ENCODE results near the gene MPZL1.

Gene MPZL1

DNA sequence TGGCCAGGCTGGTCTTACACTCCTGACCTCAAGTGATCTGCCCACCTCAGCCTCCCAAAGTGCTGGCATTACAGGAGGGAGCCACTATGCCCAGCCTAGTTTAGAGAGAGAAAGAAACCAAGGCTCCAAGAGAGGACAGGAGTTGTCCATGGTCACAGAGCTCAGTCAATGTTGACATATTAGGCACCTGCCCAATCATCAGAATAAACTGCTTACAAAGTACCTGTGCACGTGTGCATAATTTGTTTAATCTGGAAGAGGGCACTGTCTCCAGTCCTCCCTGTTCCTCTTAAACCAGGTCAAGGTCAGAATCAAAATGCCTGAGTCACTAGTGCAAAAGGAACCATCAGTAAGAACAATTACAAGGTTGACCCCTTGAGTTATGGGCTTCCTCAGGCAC is 20.3 kb upstream of the MPZL1 start:
- ChIA-PET CTCF (no interaction called here), POLR2A (ENCODE audit: low non-redundant PET) (interaction anchor here (0.6 kb wide), 1 partner anchor 126 kb away, joined by 5 read pairs; no protein-coding TSS in a partner anchor)
- no peak overlapping the region for H3K27ac ChIP-seq
- DNase-seq (ENCODE audit: low spot score) = no peak
- TF ChIP-seq, protein P1, sequence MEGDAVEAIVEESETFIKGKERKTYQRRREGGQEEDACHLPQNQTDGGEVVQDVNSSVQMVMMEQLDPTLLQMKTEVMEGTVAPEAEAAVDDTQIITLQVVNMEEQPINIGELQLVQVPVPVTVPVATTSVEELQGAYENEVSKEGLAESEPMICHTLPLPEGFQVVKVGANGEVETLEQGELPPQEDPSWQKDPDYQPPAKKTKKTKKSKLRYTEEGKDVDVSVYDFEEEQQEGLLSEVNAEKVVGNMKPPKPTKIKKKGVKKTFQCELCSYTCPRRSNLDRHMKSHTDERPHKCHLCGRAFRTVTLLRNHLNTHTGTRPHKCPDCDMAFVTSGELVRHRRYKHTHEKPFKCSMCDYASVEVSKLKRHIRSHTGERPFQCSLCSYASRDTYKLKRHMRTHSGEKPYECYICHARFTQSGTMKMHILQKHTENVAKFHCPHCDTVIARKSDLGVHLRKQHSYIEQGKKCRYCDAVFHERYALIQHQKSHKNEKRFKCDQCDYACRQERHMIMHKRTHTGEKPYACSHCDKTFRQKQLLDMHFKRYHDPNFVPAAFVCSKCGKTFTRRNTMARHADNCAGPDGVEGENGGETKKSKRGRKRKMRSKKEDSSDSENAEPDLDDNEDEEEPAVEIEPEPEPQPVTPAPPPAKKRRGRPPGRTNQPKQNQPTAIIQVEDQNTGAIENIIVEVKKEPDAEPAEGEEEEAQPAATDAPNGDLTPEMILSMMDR (conservative IDR thresholded peaks at IDR 0.05; ENCODE audit: low read depth) = no peak

DNA sequence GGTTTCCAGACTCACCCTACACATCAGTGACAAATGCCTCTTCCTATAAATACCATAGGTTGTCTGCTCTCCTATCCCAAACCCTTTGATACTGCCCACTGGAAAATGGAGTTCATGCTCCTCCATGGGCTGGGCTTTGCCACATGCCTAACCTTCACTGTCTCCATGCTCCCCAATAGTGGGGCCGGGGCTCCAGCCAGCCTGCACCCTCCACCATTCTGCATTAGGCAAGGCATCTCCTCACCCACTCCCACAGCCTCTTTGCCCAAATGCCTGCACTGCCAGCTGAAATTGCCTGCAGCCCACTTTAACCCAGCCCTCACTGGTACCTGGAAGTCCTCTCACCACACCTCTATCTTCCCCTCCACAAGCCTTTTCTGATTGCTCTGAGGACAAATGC is 18.2 kb upstream of the MPZL1 start:
- ChIA-PET CTCF (no interaction called here), POLR2A (ENCODE audit: low non-redundant PET) (no interaction called here)
- TF ChIP-seq, protein P1 (conservative IDR thresholded peaks at IDR 0.05; ENCODE audit: low read depth) = no peak
- no peak for DNase-seq (ENCODE audit: low spot score)
- H3K27ac ChIP-seq = no peak overlapping the region

DNA sequence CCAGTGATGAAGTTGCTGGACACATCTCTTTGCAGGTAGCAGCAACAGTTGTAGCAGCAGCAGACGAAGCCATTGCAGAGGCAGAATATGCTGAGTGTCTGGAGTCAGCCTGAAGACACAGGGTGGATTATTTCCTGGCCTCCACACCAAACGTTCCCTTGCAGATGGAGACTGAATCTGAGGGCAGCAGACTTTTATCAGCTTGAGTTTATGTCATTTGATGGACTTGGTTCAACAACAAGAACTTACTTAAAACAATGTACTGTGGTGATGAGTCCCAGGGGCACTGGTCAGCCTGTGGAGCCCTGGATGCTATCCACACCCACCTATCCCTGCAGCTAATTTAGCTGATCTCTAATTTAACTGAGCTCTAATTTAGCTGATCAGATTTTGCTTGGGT is 17.1 kb upstream of the MPZL1 start:
- ChIA-PET POLR2A (ENCODE audit: low non-redundant PET) (no interaction called here), CTCF (interaction anchor here (0.8 kb wide), 1 partner anchor 17 kb away, joined by 3 read pairs; no protein-coding TSS in a partner anchor)
- TF ChIP-seq, protein P1 (conservative IDR thresholded peaks at IDR 0.05; ENCODE audit: low read depth) = no peak

DNA sequence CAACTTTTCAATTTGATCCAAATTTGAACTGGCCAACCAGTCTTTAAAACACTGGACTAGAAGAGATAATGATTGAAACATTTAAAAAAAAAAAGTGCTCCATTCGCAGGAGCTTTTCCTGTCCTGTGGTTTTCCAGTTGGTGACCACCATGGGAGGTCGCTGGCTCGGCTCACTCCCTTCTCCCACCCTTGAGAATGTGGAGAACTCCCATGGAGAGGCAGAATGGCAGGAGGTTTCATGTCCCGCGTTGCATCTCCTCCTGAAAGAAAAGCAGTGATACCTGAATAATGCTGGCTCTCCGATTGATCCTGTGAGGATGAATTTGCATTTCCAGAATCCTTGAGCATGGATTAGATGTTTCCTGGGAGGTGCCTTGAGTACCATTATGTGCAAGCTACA is 16.5 kb upstream of the MPZL1 start:
- no peak overlapping the region for H3K27ac ChIP-seq
- POLR2A ChIA-PET (ENCODE audit: low non-redundant PET) = no interaction called here
- CTCF ChIA-PET = interaction anchor here (0.6 to 0.7 kb wide), 2 partner anchors 440 to 451 kb away, joined by 3 read pairs; no protein-coding TSS in a partner anchor
- TF ChIP-seq, protein P1 (conservative IDR thresholded peaks at IDR 0.05; ENCODE audit: low read depth) = no peak
- DNase-seq (ENCODE audit: low spot score) = no peak

More for the DNA sequence above, 17.1 kb upstream of the MPZL1 start:
- H3K27ac ChIP-seq = no peak overlapping the region
- no peak for DNase-seq (ENCODE audit: low spot score)

DNA sequence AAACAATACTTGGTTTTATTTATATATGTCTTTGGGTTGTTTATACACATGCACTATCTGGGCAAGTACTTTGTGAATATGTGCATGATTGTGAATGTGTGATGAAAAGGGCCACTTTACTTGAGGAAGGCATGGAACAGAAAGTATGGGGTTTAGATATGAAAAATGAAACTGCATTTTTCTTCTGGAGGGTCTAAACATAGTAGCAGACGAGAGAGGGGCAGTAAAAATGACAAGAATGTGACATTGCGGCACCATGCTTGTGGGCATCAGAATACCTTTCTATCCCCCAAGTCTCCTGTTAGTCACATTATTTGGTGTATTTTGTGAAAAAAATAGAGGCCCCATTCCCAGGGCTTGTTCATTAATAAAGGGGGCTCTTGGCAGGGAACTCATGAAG is 15.4 kb upstream of the MPZL1 start:
- DNase-seq (ENCODE audit: low spot score) = no peak
- TF ChIP-seq, protein P1 (conservative IDR thresholded peaks at IDR 0.05; ENCODE audit: low read depth) = no peak
- POLR2A ChIA-PET (ENCODE audit: low non-redundant PET) = no interaction called here
- H3K27ac ChIP-seq = no peak overlapping the region
- CTCF ChIA-PET = no interaction called here

DNA sequence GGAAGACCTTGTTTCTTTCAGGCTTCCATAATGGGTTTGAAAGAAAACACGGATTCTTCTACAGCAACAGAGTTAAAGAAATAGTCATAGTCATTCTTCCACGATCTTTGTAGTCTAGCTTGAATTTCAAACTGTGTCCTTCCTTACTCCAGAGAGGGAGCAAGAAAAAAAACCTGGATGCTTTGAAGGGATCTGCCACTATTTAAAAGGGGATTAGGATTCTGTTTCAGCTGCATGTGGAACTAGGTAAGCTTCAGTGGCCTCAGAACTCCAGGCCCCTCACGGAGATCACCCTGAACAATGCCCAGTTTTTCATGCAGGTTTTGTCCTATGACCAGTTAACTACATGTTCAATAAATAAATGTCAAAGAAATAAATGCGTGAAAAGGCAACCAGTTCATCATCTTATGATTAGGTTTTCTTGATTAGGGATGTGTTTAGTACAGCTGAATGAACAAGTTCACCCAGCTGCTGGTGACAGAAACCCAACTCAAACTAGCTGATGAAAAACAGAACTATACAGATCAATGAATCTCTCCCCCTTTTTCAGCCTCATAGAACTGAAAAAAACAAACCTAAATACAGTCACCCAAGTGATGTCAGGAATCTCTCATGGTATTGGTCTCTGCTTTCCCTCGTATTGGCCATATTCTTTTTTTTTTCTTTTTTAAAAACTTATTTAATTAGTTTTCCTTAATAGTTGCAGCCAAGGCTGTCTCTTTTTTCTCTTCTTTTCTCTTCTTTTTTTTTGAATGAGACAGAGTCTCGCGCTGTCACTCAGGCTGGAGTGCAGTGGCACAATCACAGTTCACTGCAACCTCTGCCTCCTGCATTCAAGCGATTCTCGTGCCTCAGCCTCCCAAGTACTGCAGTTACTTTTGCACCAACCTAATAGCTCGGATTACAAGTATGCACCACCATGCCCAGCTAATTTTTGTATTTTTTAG is 14.6 kb upstream of the MPZL1 start:
- no peak for DNase-seq (ENCODE audit: low spot score)
- no peak overlapping the region for H3K27ac ChIP-seq
- CTCF ChIA-PET = interaction anchor here (0.6 to 1.0 kb wide), 2 partner anchors 27 to 107 kb away, joined by 3 read pairs; no protein-coding TSS in a partner anchor
- TF ChIP-seq, protein P1 (conservative IDR thresholded peaks at IDR 0.05; ENCODE audit: low read depth) = no peak
- POLR2A ChIA-PET (ENCODE audit: low non-redundant PET) = no interaction called here

All from RWPE1 (cell line).